AG04450 (cell line): ENCODE data around the gene NTRK2. TPM values are rescaled to one million over a fixed set of nuclear protein-coding genes. Genes with fewer than 3 reads are reported as not detected.

Source experiments
- CTCF ChIA-PET: fragments of 300-600, 350-600 bp; formaldehyde crosslinking; extraction: SDS; loops from one replicate; lab custom pipeline; 2022; ENCODE audit warnings: antibody characterized with exemption, inconsistent platforms; lab: Charles Lee
- POLR2A ChIA-PET: fragments of 350-600 bp; formaldehyde crosslinking; extraction: SDS; loops from one replicate; lab custom pipeline; 2021; ENCODE audit warnings: antibody characterized with exemption, inconsistent platforms; lab: Yijun Ruan, JAX
- DNase-seq: peaks from one replicate; pipeline ENCODE4 v3.0.0-alpha.2; 2011; ENCODE audit warnings: low read depth, low spot score
- H3K27ac ChIP-seq: one replicate; pipeline ENCODE4 v1.5.1; 2012; ENCODE audit warnings: low read depth, low read length, control low read depth
- H3K27me3 ChIP-seq: one replicate; pipeline ENCODE4 v1.6.0; 2012; ENCODE audit warnings: low read length; ENCODE audit not compliant: control insufficient read depth, insufficient read depth
- H3K4me3 ChIP-seq: 2 replicates; pipeline ENCODE4 v1.5.1; 2011; ENCODE audit warnings: mild to moderate bottlenecking, low read depth, low read length, control low read depth
- H3K9me3 ChIP-seq: 2 replicates; pipeline ENCODE4 v1.5.1; 2012; ENCODE audit warnings: low read length; ENCODE audit not compliant: control insufficient read depth, insufficient read depth
- polyA plus RNA-seq: library from polyadenylated mRNA; depleted of rRNA; stranded (reverse); fragments of >200 nt; gene quantifications from 2 replicates; pipeline ENCODE4 v1.2.3, GENCODE V29; 2011
- TF ChIP-seq, protein P1 (sequence below): IDR thresholded peaks from 2 replicates; pipeline ENCODE4 v1.5.1; 2011; ENCODE audit warnings: low read depth, low read length, control low read depth, inconsistent platforms

Gene NTRK2
- polyA plus RNA-seq, 1 experiment = not detected

- Histone ChIP-seq H3K27me3 (no peaks in the 10 kb centered on the region), H3K4me3 (no peak overlapping the region), H3K9me3 (no peaks in the 10 kb centered on the region), H3K27ac (no peak overlapping the region)
- TF ChIP-seq, protein P1, sequence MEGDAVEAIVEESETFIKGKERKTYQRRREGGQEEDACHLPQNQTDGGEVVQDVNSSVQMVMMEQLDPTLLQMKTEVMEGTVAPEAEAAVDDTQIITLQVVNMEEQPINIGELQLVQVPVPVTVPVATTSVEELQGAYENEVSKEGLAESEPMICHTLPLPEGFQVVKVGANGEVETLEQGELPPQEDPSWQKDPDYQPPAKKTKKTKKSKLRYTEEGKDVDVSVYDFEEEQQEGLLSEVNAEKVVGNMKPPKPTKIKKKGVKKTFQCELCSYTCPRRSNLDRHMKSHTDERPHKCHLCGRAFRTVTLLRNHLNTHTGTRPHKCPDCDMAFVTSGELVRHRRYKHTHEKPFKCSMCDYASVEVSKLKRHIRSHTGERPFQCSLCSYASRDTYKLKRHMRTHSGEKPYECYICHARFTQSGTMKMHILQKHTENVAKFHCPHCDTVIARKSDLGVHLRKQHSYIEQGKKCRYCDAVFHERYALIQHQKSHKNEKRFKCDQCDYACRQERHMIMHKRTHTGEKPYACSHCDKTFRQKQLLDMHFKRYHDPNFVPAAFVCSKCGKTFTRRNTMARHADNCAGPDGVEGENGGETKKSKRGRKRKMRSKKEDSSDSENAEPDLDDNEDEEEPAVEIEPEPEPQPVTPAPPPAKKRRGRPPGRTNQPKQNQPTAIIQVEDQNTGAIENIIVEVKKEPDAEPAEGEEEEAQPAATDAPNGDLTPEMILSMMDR = no peak
- CTCF ChIA-PET = interaction anchor here (0.6 kb wide), 1 partner anchor 882 kb away, joined by 5 read pairs; no protein-coding TSS in a partner anchor
- DNase-seq = no peak
- POLR2A ChIA-PET = no interaction called here
These were observed 116.4 kb downstream of the NTRK2 start for GRCh38 chr9:84785792-84786547.

DNA sequence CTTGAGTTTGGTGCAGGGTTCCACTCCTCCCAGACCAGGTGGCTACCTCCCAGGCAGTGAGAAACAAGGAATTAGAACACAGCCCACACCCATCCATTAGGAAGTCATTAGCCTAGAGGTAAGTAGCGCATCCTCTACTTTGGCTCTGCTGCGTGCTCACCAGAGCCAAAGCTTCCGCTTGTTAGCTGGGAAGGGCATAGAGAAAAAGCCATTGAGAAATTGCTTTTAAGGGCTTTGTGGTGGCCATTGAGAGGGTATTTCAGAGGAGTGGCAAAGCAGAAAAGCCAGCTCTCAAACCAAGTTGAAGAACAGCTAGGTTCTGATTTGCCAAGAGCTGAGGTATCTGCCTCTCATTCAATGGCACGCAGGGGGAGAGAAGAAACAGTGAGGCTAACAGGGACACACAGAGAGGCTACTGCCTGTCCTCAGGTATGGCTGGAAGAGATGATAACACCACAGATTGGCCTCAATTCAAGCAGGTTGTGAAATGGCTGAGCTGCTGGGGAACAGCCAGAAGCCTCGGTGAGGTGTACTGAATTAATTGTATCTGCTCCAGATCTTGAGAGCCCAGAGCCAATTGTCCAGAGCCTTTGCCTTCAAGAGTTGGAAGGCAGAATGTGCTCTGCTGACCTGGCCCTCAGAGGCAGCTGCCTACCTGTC lies 119.4 kb downstream of the NTRK2 start:
- Histone ChIP-seq H3K4me3 (no peak overlapping the region), H3K27me3 (no peaks in the 10 kb centered on the region), H3K27ac (no peak overlapping the region), H3K9me3 (no peaks in the 10 kb centered on the region)
- DNase-seq = no peak
- TF ChIP-seq, protein P1 = no peak
- CTCF ChIA-PET = no interaction called here
- POLR2A ChIA-PET = no interaction called here

GRCh38 chr9:84789463-84789830 lies 119.9 kb downstream of the NTRK2 start:
- H3K27ac ChIP-seq = no peak overlapping the region
- POLR2A ChIA-PET = no interaction called here

DNA sequence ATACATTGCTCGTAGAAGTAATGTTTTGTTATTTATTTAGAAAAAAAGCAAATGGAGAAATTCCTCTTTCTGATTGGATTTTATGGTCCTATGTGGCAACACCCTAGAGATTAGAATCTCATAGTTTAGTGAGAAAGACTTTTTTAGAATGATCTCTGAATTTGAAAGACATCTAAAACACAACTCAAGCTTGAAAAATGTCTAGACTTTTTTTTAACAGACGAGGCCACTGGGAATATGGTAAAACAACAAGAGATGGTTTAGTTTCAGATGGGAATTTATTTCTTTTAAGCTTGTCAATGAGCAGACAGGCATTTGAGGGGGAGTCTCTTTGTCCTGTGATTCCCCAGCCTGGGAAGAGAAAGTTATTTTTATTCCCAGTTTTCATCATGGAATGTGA lies 122.1 kb downstream of the NTRK2 start:
- TF ChIP-seq, protein P1 = no peak
- POLR2A ChIA-PET = no interaction called here
- DNase-seq = no peak

More at GRCh38 chr9:84789463-84789830, 119.9 kb downstream of the NTRK2 start:
- TF ChIP-seq, protein P1 = no peak
- H3K27me3 ChIP-seq = no peaks in the 10 kb centered on the region
- CTCF ChIA-PET = no interaction called here
- no peak overlapping the region for H3K4me3 ChIP-seq
- no peaks in the 10 kb centered on the region for H3K9me3 ChIP-seq
- DNase-seq = no peak

GRCh38 chr9:84793251-84793650 lies 123.7 kb downstream of the NTRK2 start:
- DNase-seq = no peak
- ChIA-PET CTCF (no interaction called here), POLR2A (no interaction called here)
- TF ChIP-seq, protein P1 = no peak
- Histone ChIP-seq H3K27me3 (no peaks in the 10 kb centered on the region), H3K27ac (no peak overlapping the region), H3K9me3 (no peaks in the 10 kb centered on the region), H3K4me3 (no peak overlapping the region)

More for the DNA sequence above, 122.1 kb downstream of the NTRK2 start:
- Histone ChIP-seq H3K9me3 (no peaks in the 10 kb centered on the region), H3K27ac (no peak overlapping the region), H3K4me3 (no peak overlapping the region), H3K27me3 (no peaks in the 10 kb centered on the region)
- CTCF ChIA-PET = no interaction called here
